Measurements from ENCODE around the gene ZNF878.
"Not testable (repeated sequence)": the region's sequence is repeated elsewhere in the genome, so short reads cannot be mapped to it uniquely, and the experiment has no call there.

The ZNF878 gene

DNA sequence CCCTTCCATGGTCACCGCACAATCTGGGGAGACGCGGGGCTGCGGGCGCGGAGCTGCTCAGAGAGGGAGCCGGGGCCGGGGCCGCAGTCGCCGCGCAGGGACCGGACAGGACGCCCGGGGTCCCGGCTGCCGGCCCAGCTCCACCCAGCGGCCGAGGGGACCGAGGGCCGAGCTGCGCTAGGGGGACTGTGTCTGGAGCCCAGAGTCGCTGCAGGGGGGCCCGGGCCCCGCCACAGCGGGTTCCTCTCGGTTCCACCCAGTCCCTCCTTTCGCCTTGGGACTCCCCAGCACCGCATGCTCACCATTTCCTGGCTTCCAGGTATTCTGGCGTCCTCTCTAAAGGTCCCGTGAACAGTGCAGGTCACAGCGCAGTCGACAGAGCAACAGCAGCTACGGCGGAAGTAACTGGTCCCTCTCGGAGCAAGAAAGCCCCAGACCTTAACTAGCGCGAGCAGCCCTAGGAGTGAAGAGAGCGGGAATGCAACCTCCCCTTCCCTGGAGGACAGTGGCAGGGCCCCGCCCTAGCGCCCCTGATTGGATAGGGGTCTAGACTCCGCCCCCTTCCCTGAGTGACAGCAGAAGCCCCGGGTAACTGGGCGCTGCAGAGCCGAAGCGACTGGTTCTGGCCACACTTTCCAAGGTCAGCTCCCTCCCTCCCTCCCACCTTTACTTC, at the start of gene ZNF878:
Gene ZNF878 (minus strand): TSS at position 465 of the 673 bp plus-strand sequence. CDS start 160 bp downstream, at position 305.
- peak; percentile 90 for DNase-seq

DNA sequence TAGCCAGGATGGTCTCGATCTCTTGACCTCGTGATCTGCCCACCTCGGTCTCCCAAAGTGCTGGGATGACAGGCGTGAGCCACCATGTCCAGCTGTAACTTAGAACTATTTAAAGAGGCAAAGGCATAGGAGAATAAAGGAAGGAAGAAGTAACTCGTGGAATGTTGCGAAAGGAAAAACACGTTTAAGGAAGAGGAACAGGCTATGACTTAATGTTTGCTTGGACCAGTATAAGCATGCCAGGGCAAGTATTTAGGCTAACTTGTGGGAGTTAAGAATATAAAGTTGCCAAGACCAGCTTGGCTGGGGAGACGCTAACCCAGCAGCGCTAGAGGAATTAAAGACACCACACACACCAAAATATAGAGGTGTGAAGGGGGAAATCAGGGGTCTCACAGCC, 45.3 kb upstream of the ZNF878 start:
- no peak for DNase-seq

DNA sequence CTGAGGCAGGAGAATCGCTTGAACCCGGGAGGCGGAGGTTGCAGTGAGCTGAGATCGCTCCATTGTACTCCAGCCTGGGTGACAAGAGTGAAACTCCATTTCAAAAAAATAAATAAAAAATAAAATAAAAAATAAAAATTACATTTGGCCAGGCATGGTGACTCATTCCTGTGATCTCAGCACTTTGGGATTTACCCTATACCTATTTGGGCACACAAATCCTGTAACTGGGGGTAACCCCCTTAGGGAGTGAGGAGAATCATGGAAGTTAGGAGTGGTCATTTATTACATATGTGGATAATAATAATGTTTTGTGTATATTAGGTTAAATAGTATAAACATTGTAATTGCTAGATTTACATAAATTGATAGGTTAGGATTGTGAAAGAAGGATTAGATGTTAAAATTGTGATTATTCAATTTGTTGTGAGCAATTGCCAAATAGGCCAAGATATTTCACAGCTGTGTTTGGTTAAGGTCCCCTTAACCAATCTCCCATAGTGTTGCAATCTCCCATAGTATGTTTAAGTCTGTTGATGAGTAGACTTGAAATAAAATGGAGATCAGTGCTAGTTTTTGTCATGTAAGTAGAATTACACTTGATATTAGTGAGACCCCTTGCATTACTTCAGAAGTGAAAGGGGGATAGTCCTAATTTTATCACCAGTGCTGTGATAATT, 42.5 kb upstream of the ZNF878 start:
- DNase-seq = no peak

DNA sequence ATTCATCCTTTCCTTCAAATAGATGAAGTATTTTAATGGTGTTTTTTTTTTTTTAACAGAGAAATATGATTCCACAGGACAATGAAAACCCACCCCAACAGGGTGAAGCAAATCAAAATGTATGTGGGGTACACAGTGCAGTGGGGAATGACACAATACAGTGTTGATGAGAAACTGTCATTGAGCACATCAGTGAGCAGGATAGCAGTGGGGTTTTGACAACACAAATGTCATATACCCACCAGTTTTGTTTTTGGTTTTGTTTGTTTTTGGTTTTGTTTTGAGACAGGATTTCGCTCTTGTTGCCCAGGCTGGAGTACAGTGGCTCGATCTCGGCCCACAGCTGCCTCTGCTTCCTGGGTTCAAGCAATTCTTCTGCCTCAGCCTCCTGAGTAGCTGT, 41.0 kb upstream of the ZNF878 start:
- DNase-seq = no peak

DNA sequence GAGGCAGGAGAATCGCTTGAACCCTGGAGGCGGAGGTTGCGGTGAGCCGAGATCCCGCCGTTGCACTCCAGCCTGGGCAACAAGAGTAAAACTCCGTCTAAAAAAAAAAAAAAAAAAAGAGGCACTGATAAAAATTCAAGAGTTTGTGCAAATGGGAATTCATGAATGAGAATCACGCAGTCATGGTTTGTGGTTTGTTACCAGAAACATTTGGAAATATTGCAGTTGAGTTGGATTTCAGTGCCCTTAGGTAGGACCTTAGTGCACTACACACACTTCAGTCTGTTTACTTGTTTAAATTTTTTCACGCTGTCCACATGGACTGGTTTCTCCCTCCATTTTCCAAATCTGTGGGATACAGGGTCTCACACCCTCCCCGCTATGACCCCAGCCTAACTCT, 40.2 kb upstream of the ZNF878 start:
- no peak for DNase-seq

DNA sequence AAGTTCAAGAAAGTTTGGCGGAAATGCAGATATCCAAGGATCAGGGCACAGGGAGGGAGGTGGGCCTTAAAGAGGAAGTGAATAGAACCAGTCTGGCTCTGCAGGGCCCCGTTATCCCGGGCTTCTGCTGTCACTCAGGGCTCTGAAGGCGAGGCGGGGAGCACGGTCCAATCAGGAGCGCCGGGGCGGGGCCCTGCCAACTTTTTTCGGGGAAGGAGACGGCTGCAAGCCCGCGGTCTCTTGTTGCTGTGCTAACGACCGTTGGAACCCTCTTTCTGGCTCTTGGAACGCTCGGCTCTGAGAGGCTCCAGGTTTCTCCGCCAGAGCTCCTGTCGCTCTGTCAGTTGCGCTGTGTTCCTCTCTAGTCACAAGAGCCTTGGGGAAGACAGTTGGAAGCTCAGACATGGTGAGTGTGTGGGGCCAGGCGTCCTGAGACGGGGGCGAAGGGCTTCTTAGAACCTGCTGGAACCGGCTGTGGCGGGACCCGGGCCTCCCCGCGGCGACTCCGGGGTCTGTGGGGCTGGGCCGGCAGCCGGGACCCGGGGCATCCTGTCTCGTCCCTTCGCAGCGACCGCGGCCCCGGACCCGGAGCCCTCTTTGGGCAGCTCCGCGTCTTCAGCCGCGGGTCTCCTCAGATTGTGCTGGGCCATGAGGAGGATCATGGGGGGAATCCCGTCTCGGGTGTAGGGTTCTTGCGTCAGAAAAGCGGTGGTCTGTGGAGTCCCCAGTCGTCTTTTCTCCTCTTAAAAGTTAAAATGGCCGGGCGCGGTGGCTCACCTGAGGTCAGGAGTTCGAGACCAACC, 39.5 kb upstream of the ZNF878 start:
- DNase-seq = no peak

DNA sequence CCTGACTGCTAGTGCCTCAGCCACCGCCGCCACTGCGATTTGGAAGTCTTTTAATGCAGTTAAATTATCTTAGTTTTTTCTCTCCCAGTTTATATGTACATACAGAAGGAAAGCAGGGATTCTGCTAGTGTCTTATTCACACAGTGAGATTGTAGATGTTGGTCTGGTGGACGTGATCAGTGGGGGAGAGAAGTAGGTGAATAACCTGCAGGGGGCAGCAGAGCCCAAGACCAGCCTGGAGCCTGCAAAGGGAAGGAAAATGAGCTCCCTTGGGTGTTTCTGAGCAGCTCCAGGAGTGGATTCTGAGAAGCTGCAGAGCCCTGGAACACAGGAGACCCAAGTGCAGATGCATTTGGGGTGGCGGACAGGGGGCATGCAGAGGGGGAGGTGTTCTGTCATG, 38.0 kb upstream of the ZNF878 start:
- DNase-seq = peak; percentile 15

DNA sequence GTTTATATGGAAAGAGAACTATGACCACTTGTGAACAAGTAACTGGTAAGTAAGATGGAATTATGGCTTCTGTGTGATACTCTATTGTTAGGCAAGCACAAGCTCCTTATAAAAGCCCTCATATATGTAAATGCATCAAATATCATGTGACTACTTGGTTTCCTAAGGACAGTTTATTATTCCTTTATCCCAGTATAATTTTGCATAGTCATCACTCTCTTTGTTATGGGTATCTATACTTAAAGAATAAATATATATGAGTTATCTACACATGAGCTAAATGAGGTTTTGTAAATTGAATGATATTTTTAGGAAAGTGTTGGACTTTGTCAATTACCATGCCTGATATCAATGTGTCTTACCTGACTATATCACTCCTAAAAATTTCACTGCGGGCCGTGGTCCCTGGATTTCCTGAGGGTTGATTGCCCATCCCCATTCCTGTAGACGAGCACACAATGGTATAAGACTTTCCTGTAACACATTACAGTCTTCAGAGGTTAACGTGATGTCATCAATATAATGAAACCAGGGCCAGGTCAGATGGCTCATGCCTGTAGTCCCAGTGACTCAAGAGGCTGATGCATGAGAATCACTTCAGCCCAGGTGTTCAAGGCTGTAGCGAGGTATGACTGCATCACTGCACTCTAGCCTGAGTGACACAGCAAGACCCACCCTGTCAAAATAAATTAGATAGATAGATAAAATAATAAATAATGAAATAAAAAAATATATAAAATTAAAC, 32.5 kb upstream of the ZNF878 start:
- no peak for DNase-seq

DNA sequence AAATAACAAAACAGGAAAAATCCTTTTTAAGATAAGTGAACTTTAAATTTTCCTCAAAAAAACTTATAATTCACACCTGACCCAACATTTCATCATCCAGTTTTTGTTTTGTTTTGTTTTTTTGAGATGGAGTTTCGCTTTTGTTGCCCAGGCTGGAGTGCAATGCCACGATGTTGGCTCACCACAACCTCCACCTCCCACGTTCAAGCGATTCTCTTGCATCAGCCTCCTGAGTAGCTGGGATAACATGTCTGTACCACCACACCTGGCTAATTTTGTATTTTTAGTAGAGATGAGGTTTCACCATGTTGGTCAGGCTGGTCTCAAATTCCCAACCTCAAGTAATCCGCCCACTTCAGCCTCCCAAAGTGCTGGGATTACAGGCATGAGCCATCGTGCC, 30.6 kb upstream of the ZNF878 start:
- DNase-seq = not testable (repeated sequence)

DNA sequence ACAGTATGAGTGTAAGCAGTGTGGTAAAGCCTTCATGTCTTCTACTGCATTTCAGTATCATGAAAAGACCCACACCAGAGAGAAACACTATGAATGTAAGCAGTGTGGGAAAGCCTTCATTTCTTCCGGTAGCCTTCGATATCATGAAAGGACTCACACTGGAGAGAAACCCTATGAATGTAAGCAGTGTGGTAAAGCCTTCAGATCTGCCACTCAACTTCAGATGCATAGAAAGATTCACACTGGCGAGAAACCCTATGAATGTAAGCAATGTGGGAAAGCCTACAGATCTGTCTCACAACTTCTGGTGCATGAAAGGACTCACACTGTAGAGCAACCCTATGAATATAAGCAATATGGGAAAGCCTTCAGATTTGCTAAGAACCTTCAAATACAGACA, 24.6 kb upstream of the ZNF878 start:
- DNase-seq = no peak

DNA sequence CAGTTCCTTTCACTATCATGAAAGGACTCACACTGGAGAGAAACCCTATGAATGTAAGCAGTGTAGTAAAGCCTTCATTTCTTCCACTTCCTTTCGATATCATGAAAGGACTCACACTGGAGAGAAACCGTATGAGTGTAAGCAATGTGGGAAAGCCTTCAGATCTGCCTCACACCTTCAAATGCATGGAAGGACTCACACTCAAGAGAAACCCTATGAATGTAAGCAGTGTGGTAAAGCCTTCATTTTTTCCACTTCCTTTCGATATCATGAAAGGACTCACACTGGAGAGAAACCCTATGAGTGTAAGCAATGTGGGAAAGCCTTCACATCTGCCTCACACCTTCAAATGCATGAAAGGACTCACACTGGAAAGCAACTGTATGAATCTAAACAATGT, 23.6 kb upstream of the ZNF878 start:
- not testable (repeated sequence) for DNase-seq

DNA sequence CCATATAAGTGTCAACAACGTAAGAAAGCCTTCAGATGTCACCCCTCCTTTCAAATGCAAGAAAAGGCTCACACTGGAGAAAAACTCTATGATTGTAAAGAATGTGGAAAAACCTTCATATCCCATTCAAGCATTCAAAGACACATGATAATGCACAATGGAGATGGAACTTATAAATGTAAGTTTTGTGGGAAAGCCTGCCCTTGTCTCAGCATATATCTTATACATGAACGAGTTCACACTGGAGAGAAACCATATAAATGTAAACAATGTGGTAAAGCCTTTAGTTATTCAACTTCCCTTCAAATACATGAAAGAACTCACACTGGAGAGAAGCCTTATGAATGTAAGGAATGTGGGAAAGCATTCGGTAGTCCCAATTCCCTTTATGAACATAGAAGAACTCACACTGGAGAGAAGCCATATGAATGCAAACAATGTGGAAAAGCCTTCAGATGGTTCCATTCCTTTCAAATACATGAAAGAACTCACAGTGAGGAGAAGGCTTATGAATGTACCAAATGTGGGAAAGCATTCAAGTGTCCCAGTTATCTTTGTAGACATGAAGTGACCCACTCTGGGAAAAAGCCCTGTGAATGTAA, 22.9 kb upstream of the ZNF878 start:
- no peak for DNase-seq

DNA sequence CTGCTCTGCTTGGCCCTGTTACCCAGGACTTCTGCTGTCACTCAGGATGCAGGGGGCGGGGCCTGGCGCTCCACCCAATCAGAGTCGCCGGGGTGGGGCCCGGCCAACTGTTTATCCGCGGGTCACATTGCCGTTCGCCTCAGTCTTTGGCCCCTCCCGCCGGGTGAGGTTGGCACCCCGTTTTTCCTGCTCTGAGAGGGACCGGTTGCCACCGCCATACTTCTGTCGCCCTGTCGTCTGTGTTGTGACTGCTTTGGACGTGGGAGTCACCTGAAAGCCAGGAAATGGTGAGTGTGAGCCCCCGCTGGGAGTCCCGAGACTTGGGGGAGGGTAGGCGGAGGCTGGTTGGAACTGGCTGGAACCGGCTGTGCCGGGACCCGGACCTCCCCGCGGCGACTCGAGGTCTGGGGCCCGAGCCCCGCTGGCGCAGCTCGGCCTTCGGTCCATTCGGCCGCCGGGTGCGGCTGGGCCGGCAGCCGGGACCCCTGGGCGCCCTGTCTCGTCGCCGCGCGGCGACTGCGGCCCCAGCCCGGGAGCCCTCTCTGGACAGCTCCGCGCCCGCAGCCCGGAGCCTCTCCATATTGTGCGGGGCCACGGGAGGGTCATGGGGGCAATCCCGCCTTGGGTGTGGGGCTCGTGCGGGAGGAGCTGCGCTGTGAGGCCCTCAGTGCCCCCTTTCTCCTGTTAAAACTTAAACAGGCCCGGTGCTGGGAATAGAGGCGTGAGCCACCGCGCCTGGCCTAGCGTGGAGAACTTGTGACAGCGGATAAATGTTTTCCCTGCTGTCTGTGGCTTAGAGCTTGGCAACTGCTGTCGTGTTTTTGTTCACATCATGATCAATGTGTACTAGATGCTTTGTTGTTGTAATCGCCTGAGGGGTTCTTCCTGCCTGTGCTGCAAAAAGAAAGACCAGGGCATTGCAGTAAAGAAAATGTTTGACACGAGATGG, 12.1 kb upstream of the ZNF878 start, which contains the start of gene ZNF844:
Gene ZNF844 (plus strand): TSS at position 142 of the 949 bp plus-strand sequence. CDS start 143 bp downstream, at position 285.
- peak; percentile 71 for DNase-seq

DNA sequence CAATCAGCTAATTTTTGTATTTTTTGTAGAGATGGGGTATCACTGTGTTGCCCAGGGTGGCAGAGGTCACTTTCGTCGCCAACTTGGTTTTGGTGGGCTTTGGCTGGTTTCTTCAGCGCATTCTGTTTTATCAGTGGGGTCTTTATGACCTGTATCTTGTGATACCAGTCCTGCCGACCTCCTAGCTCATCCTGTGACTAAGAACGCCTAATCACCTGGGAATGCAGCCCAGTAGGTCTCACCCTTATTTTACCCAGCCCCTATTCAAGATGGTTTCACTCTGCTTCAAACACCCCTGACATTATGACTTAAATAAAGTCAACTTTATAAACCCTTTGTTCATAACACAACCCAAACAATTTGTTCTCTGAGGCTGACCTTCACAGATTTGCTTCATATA, 3.0 kb upstream of the ZNF878 start:
- no peak for DNase-seq

DNA sequence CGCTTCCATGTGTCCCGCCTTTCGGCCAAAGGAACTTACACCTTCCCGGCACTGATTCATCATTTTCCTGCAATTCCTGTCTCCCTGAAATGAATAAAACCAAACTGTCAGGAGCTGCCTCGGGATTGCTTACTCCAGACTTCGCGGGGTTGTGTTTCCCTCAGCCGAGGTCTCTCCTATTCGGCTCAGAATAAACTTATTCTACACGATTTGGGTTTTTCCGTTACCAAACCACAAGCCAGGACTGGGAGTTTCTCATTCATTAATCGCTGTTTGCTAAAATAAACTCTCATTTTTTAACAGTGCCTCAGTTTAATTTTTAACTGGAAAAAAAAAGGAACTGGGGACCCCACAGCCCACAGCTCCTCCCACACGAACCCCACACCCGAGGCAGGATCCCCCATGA, 667 bp downstream of the ZNF878 start:
- no peak for DNase-seq

DNA sequence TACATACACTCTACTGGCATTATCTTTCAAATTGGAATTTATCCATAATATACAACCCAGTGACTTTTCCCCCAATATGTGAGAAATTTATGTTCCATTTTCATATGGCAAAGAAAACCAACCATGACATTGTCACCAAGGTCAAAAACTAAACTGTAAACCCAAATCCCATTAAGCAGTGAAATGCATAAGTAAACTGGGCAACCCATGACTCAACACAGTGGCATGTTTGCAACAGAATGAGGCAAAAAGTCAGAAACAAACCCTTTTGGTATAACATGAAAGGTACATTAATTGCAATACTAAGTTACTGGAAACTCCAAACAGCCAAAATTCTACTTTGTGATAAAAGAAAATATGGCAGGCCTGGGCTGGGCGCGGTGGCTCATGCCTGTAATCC, 4.9 kb downstream of the ZNF878 start:
- DNase-seq = no peak

DNA sequence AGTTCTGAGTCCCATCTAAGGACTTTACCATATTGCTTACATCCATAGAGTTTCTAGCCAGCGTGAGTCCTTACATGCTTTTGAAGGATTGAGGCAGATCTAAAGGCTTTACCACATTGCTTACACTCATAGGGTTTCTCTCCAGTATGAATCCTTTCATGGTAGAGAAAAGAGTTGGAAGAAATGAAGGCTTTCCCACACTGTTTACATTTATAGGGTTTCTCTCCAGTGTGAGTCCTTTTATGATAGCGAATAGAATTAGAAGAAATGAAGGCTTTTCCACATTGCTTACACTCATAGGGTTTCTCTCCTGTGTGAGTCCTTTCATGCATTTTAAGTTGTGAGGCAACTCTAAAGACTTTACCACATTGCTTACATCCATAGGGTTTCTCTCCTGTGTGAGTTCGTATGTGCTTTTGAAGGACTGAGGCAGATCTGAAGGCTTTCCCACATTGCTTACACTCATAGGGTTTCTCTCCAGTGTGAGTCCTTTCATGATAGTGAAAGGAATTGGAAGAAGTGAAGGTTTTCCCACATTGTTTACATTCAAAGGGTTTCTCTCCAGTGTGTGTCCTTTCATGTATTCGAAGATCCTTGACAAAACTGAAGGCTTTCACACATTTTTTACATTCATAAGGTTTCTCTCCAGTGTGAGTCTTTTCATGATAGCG, 8.9 kb downstream of the ZNF878 start:
- no peak for DNase-seq

DNA sequence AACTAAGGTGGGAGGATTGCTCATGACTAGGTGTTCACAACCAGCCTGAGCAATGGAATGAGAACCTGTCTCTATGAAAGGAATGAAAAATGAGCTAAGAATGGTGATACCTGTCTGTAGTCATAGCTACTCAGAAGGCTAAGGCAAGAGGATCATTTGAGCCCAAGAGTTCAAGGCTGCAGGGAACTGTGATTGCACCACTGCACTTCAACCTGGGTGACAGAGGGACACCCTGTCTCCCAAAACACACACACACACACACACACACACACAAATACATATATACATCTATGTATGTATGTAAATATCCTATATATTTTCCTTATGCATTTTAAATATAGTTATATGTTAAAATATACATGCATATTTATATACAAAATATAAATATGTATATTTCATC, 9.9 kb downstream of the ZNF878 start:
- no peak for DNase-seq

DNA sequence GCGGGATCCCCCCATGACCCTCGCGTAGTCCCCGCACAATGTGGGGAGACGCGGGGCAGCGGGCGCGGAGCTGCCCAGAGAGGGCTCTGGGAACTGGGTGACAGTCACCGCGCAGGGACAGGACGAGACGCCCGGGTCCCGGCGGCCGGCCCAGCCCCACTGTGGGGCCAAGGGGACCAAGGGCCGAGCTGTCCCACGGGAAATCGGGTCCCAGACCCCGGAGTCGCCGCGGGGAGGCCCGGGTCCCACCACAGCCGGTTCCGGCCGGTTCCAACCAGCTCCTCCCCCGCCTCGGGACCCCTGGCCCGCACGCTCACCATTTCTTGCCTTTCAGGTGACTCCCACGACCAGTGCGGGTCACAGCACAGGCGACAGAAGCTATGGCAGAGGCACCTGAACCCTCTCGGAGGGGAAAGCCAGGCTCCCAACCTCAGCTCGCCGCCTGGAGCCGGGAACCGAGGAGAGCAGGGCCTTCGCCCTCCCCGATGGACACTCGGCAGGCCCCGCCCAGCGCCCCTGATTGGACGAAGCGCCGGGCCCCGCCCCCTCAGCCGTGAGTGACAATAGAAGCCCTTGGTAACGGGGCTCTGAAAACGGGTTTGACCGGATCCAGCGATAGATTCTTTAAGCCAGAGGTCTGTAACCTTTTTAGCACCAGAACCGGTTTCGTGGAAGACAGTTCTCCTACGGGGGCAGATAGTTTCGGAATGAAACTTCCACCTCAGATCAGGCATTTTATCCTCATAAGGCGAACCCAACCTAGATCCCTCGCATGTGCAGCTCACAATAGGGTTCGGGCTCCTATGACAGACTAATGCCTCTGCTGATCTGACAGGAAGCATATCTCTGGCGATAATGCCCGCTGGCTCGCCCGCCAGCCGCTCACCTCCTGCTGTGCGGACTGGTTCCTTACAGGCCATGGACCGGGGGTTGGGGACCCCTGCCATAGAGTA, 17.3 kb downstream of the ZNF878 start, which contains the start of gene ZNF433:
Gene ZNF433 (minus strand): TSS at position 460 of the 953 bp plus-strand sequence. CDS start 140 bp downstream, at position 320.
- peak; percentile 93 for DNase-seq

Measured in COR-L47 (cell line).